ENCODE measurements around the gene UNC13C.

UNC13C gene

DNA sequence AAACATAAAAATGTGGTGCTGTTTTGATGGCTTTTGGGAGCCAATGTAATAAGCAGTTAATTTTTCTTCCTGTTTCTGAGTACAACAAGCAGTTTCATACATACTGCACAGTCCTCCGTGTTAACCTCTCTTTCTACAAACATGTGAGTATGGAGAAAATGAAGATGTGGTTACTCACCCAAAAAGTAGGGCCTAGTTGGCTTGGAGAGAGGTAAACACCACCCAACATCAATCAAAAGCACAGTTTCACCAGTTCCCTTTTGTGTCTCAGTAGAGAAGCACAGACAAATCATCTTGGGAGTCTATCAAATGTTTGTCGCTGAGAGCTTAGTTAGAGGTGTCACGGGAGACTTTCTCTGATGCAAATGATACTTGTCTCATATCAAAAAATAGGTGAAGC lies 320.2 kb downstream of the UNC13C start:
- no peak for TF ChIP-seq ZFP41 (tag by site-specific recombination; IDR thresholded peaks at IDR 0.05; ENCODE audit: borderline replicate concordance)
- no peak for TF ChIP-seq ZNF121 (tag by site-specific recombination; IDR thresholded peaks at IDR 0.05)
- no peak for TF ChIP-seq ZNF248 (tag by site-specific recombination; IDR thresholded peaks at IDR 0.05)
- TF ChIP-seq, protein P1, sequence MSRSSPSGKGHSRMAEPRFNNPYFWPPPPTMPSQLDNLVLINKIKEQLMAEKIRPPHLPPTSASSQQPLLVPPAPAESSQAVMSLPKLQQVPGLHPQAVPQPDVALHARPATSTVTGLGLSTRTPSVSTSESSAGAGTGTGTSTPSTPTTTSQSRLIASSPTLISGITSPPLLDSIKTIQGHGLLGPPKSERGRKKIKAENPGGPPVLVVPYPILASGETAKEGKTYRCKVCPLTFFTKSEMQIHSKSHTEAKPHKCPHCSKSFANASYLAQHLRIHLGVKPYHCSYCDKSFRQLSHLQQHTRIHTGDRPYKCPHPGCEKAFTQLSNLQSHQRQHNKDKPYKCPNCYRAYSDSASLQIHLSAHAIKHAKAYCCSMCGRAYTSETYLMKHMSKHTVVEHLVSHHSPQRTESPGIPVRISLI (tag by site-specific recombination; IDR thresholded peaks at IDR 0.05): no peak
- no peak for TF ChIP-seq MYNN (tag by site-specific recombination; IDR thresholded peaks at IDR 0.05; ENCODE audit: borderline replicate concordance)
- TF ChIP-seq ZNF24 (tag by site-specific recombination; IDR thresholded peaks at IDR 0.05): no peak
- TF ChIP-seq, protein P2, sequence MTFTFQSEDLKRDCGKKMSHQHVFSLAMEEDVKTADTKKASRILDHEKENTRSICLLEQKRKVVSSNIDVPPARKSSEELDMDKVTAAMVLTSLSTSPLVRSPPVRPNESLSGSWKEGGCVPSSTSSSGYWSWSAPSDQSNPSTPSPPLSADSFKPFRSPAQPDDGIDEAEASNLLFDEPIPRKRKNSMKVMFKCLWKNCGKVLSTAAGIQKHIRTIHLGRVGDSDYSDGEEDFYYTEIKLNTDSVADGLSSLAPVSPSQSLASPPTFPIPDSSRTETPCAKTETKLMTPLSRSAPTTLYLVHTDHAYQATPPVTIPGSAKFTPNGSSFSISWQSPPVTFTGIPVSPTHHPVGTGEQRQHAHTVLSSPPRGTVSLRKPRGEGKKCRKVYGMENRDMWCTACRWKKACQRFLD (tag by site-specific recombination; IDR thresholded peaks at IDR 0.05): no peak
- no peak for TF ChIP-seq ZNF677 (tag by site-specific recombination; IDR thresholded peaks at IDR 0.05)
- CTCF ChIA-PET: no interaction called here
- POLR2A ChIA-PET: no interaction called here

DNA sequence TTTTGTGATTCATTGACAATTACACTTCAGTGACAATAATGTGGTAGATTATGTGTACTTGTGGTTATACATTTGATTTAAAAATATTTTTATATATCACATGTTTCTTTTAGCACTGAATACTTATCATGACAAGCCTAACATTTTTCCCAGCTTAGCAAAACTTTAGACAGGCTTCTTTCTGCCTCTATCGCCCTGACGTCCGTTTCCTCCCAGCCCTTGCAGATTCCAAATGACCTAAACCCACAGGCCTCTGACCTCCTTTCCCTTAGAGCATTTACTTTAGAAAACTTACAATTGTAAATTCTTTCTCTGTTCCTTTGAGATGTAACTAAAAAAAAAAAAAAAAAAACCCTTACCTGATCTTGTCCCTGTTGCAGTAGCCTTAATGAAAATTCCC lies 326.1 kb downstream of the UNC13C start:
- no peaks in the 10 kb centered on the region for H3K36me3 ChIP-seq (ENCODE audit: control insufficient read depth in 2 of 2, insufficient read depth in 1 of 2, low read length in 2 of 2)
- CTCF ChIA-PET: no interaction called here
- H3K27ac ChIP-seq (ENCODE audit: extremely low read depth, low read depth, low read length): no peak overlapping the region
- POLR2A ChIA-PET: no interaction called here
- no peaks in the 10 kb centered on the region for H3K9me3 ChIP-seq (ENCODE audit: control insufficient read depth, insufficient read depth, low read depth, low read length)
- TF ChIP-seq, protein P1 (tag by site-specific recombination; IDR thresholded peaks at IDR 0.05): no peak
- TF ChIP-seq ZNF354C (tag by site-specific recombination; IDR thresholded peaks at IDR 0.05; ENCODE audit: borderline replicate concordance, low read depth) (no peak), ZNF707 (tag by site-specific recombination; IDR thresholded peaks at IDR 0.05) (no peak), ZNF138 (tag by site-specific recombination; IDR thresholded peaks at IDR 0.05; ENCODE audit: borderline replicate concordance) (no peak), ZBTB1 (tag by site-specific recombination; IDR thresholded peaks at IDR 0.05) (no peak)
- H3K4me1 ChIP-seq (ENCODE audit: control insufficient read depth, insufficient read depth, low read length): no peaks in the 10 kb centered on the region; the same call in 1 of the 2 replicates
- no peak overlapping the region for H3K4me3 ChIP-seq (ENCODE audit: low read depth, low read length)

More for the DNA sequence above, 320.2 kb downstream of the UNC13C start:
- H3K27ac ChIP-seq (ENCODE audit: extremely low read depth, low read depth, low read length): no peak overlapping the region
- H3K36me3 ChIP-seq (ENCODE audit: control insufficient read depth in 2 of 2, insufficient read depth in 1 of 2, low read length in 2 of 2): no peaks in the 10 kb centered on the region
- H3K4me1 ChIP-seq (ENCODE audit: control insufficient read depth, insufficient read depth, low read length): no peaks in the 10 kb centered on the region
- no peaks in the 10 kb centered on the region for H3K9me3 ChIP-seq (ENCODE audit: control insufficient read depth, insufficient read depth, low read depth, low read length)
- H3K4me3 ChIP-seq (ENCODE audit: low read depth, low read length): no peak overlapping the region

DNA sequence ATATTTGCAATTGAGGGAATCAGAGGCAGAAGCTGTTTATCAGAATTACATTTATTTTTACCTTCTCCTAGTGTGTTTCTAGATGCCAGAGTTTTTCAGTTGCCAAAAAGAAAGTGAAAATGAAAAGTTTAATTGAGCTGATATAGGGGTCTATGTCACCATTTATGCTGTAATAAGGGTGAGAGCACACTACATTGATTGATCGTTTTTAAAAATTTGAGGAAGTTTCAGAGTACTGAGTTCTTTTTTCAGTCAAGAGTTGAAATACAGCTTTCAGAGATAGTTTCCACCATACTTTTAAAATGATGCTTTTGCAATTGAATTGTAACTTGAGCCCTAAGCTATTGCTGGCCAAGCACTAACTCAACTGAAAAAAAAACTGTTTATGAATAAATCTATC lies 326.9 kb downstream of the UNC13C start:
- ChIA-PET POLR2A (no interaction called here), CTCF (no interaction called here)
- H3K4me3 ChIP-seq (ENCODE audit: low read depth, low read length): no peak overlapping the region

More for the DNA sequence above, 326.9 kb downstream of the UNC13C start:
- TF ChIP-seq ZNF433 (tag by site-specific recombination; IDR thresholded peaks at IDR 0.05; ENCODE audit: low read depth): no peak
- TF ChIP-seq, protein P3, sequence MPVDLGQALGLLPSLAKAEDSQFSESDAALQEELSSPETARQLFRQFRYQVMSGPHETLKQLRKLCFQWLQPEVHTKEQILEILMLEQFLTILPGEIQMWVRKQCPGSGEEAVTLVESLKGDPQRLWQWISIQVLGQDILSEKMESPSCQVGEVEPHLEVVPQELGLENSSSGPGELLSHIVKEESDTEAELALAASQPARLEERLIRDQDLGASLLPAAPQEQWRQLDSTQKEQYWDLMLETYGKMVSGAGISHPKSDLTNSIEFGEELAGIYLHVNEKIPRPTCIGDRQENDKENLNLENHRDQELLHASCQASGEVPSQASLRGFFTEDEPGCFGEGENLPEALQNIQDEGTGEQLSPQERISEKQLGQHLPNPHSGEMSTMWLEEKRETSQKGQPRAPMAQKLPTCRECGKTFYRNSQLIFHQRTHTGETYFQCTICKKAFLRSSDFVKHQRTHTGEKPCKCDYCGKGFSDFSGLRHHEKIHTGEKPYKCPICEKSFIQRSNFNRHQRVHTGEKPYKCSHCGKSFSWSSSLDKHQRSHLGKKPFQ (tag by site-specific recombination; IDR thresholded peaks at IDR 0.05): no peak
- H3K9me3 ChIP-seq (ENCODE audit: control insufficient read depth, insufficient read depth, low read depth, low read length): no peaks in the 10 kb centered on the region
- no peak overlapping the region for H3K27ac ChIP-seq (ENCODE audit: extremely low read depth, low read depth, low read length)
- no peaks in the 10 kb centered on the region for H3K36me3 ChIP-seq (ENCODE audit: control insufficient read depth in 2 of 2, insufficient read depth in 1 of 2, low read length in 2 of 2)
- H3K4me1 ChIP-seq (ENCODE audit: control insufficient read depth, insufficient read depth, low read length): no peaks in the 10 kb centered on the region; the same call in 1 of the 2 replicates

All from HEK293 (cell line).